GM19324 (cell line): ENCODE results near the gene CALU.

Experiments
- ATAC-seq: cut with Tn5 transposase; IDR thresholded peaks from one replicate; pipeline ENCODE4 v1.9.1; 2021; ENCODE audit warnings: mild to moderate bottlenecking, moderate library complexity; ENCODE audit not compliant: unreplicated experiment, low FRiP score

Gene CALU

GRCh38 chr7:128781126-128781525, 42.0 kb downstream of the CALU start:
- ATAC-seq: no peak

DNA sequence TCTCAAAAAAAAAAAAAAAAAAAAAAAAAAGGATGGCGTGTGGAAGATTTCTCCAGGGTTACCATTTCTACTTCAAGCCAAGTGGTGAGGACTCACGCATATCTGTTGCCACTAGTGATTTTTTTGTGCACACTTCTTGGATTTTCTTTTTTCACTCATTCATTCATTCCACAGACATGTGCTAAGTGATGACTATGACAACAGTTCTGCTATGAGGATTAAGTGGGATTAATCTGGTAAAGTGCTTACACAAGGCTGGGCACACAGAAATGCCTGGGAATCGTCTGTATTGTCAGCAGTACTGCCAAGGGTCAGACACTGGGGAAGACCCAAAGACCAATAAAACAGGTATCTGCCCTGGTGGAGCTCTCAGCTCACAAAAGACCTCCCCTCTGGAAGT, 42.7 kb downstream of the CALU start:
- ATAC-seq: no peak

GRCh38 chr7:128783143-128783861, 44.1 kb downstream of the CALU start:
- no peak for ATAC-seq

- no peak for ATAC-seq
Measured at GRCh38 chr7:128785738-128786137, 46.6 kb downstream of the CALU start.

- no peak for ATAC-seq
Measured at GRCh38 chr7:128788446-128789412, 49.6 kb downstream of the CALU start.

GRCh38 chr7:128790315-128791041, 51.3 kb downstream of the CALU start:
- ATAC-seq: peak; percentile 19

DNA sequence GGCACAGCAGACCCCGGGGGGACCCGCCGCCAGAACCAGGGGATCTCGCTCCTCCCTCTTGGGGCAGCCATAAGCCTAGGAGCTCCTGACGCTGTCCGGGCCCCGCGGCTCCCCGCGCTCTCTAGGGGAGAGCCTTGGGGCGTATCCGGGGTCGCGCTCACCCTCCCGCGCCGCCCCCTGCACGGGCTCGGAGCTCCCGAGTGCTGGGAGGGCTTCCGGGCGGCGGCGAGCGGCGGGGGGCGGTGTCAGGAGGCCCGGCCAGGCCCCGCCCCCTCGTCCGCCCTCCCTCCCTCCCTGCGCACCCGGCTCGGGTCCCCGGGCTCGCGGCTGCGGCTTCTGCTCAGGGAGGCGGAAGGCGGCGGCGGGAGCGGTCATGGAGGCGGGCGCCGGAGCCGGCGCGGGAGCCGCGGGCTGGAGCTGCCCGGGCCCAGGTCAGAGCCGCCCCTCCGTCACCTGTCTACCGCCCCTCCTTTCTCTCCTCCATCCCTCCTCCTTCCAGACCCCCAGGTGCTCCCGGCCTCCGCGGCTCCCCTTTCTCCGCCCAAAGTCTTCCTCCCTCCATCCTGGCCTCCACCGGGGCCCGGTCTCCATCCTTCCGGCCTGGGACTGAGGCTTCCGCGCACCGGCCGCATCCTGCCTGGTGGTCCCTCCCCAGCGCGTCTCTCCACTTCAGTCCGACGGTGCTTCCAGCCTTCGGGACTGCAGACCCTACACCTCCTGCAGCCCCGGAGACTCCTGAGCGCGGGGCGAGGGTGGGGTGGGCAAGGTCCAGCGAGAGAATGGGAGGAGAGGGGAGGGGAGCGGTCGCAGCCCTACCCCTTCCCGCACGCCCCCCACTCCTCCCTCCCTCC, 52.2 kb downstream of the CALU start, which contains the start of gene CCDC136:
Gene CCDC136, plus strand, starts transcription at position 848 of the 851 bp plus-strand sequence. CDS start 444 bp downstream, outside the sequence.
- ATAC-seq: peak; percentile 73

DNA sequence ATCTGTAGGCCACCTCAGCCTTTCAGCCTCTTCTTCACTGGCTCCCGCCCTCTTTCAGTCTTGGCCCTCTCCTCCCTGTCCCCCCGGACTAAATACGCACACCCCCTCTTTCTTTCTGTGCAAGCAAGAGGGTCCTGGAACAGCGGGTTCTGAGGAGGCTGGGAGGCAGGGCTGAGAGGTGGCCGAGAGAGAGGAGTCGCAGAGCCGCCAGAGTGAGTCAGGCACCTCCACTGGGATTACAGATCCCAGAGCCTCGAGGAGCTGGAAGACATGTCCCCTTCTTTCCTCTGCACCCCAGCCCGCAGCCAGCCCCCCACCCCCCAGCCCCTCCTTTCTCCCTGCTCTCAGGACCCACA, 52.8 kb downstream of the CALU start:
- ATAC-seq: no peak

DNA sequence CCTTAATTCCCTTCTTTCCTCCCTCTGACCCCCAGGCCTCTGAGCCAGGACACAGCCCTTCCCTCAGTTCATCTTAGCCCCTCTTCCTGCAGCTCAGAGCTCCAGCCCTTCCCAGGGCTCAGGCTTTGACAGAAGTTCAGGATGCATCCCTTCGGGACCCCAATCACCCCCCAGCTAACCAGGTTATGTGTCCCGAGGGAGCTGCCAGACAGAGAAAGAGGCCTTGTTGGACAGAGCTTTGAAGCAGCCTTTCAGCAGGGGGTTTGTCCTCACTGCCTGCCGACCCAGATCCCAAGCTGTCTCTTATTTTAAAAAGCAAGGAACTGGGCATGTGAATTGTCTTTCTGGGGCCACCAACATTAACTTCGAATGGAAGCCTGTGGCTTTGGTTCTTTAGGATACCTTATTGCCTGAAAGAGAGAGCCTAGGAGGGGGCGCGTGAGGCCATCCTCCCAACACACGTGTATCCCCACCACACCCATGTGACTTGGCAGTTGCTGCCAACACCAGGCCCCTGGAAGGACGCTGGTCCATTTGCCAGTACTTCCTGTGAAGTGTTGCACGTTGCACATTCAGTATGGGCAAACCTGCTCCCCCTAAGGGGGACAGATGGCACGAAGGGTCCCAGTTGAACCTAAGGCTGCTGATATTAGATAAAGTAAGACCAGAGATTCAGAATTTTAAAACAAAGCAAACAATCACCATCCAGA, 53.5 kb downstream of the CALU start:
- ATAC-seq: no peak

GRCh38 chr7:128793181-128793547, 54.0 kb downstream of the CALU start:
- no peak for ATAC-seq

DNA sequence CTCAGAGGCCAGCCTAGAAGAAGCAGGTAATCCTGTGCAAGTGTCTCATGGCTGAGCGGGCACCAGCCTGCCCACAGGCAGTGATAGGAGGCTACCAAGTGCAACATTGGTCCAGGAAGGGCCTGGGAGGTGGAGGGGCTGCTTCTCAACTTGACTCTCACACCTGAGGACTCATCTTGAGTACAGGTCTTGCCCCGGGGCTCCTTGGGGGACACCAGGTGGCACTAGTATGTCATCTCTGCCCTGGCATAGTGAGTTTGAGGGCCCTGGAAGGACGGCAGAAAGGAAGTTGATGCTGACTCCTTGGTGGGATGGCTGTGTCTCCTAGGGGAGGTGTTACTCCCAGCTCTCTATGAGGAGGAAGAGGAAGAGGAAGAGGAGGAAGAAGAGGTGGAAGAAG, 54.9 kb downstream of the CALU start:
- ATAC-seq: no peak

- no peak for ATAC-seq
Measured at GRCh38 chr7:128794436-128794835, 55.3 kb downstream of the CALU start.

GRCh38 chr7:128795129-128795528, 56.0 kb downstream of the CALU start:
- no peak for ATAC-seq

DNA sequence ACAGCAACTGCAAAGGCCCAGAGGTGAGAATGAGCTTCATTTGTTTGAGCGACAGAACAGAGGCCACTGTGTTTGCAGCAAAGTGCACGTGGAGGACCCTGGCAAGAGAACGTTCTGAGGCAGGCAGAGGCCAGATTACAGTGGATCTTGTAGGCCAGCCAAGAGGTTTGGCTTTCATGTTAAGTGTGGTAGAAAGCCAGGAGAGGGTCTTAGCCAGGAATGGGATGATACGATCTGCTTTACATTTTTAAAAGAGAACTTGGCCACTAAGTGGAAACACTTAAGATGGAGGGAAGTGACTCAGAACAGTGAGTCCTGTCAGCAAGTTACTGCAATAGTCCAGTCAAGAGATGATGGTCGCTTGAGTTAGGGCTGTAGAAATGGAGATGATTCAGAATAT, 57.2 kb downstream of the CALU start:
- ATAC-seq: no peak

DNA sequence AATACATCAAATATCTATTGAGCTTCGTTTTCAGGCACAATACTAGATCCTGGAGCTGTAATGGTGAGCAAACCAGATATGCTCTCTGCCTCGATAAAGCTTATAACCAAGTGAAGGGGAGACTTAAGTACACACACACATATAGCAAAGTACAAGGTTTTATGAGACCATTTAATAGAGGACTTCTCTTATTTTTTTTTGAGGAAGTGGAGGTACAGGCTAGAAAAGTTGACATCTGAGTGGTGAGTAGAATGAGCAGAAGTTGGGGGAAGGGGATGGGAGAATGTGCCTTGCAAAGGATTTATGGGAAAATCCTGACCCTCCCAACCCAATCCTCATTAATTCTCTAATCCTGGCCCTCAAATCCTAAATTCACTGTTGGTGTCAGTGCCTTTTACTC, 60.3 kb downstream of the CALU start:
- no peak for ATAC-seq

- ATAC-seq: no peak
Measured at GRCh38 chr7:128800567-128800966, 61.4 kb downstream of the CALU start.

- ATAC-seq: no peak
Measured at GRCh38 chr7:128801003-128801402, 61.8 kb downstream of the CALU start.

DNA sequence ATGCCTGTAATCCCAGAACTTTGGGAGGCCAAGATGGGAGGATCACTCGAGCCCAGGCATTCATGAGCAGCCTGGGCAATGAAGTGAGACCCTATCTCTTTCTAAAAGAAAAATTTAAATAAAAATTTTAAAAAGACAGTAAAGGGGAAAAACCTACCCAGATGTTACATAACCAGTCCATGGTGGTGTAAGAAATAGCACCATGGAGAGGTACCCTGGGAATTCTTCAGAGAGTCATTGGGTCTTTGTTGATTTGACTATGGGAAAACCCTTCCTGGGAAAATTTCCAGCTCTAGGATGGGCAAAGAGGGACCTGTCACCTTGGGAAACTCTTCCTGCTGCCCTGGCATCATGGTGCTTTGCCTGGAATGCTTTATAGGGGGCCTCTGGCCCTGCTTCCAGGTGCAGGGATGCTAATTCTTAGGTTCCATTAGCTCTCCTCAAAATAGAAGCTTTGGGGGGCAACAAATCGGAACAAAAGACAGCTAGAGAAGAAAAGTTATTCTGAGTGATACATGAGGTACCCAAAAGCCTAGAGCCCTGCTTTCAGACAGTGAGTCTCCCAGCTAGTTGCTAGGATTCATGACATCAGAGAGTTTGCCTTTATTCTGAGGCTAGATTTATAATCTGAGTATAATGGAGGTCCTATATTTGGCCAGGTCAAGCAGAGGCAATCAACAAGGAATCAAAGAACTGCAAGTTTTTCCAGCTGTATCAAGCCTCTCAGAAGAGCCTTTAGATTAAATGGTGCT, 62.7 kb downstream of the CALU start:
- no peak for ATAC-seq

GRCh38 chr7:128804484-128804883, 65.3 kb downstream of the CALU start:
- ATAC-seq: no peak
